NCI-H774 (cell line): Measurements from ENCODE around the gene CCN2.

Source experiments
- DNase-seq: peaks from one replicate; lab custom pipeline; 2025; lab: John Stamatoyannopoulos, UW

The CCN2 gene, protein sequence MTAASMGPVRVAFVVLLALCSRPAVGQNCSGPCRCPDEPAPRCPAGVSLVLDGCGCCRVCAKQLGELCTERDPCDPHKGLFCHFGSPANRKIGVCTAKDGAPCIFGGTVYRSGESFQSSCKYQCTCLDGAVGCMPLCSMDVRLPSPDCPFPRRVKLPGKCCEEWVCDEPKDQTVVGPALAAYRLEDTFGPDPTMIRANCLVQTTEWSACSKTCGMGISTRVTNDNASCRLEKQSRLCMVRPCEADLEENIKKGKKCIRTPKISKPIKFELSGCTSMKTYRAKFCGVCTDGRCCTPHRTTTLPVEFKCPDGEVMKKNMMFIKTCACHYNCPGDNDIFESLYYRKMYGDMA

GRCh38 chr6:131950767-131951575 lies at the start of gene CCN2:
Gene CCN2 (minus strand): TSS chr6:131951372. CDS start chr6:131951172, 200 bp downstream.
- peak; percentile 60 for DNase-seq

DNA sequence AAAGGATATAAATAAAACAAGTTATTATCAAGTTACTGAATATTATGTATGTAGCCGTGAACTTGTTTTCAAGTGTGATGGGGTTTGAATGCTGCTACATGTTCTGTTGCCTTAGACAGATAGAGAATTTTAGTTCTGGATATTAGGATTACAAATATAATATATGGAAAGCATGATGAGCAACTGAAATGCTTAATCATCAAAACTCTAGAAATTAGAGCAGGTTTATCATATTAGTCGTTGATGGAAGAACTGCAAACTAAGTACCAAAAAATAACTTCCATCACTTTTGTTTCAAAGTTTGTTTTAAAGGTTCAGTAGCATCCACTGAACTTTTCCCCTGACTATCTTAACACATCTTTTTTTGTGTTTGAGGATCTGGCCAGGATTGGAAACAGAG lies 49.1 kb upstream of the CCN2 start:
- no peak for DNase-seq

DNA sequence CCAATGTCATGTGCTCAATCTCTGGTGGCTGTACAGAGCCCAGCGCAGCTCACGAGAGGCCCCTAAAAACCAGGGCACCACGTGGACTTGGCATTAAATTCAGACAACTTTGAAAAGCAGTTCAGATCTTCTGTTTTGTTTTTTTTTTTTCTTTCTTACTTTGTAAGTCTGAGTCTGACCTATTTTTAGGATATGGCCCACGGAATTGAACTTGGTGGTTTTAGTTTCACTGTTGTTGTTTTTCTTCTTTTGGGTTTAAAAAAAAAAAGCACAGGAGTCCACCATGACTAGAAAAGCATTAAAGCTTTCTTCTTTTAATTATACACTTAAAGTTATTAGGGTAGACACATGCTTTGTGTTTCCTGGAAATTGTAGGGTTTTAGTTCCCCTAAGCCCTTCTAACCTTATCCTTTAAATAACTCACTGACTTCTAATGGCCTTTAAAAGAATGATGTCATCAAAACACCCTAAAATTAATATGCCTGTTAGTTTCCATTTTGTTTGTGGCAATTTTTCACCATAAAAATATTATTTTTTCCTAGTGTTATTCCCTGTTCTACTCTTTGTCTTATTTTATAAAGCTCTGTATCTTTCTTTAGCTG lies 48.5 kb upstream of the CCN2 start:
- DNase-seq = no peak

GRCh38 chr6:131998255-131998982 lies 47.2 kb upstream of the CCN2 start:
- no peak for DNase-seq

DNA sequence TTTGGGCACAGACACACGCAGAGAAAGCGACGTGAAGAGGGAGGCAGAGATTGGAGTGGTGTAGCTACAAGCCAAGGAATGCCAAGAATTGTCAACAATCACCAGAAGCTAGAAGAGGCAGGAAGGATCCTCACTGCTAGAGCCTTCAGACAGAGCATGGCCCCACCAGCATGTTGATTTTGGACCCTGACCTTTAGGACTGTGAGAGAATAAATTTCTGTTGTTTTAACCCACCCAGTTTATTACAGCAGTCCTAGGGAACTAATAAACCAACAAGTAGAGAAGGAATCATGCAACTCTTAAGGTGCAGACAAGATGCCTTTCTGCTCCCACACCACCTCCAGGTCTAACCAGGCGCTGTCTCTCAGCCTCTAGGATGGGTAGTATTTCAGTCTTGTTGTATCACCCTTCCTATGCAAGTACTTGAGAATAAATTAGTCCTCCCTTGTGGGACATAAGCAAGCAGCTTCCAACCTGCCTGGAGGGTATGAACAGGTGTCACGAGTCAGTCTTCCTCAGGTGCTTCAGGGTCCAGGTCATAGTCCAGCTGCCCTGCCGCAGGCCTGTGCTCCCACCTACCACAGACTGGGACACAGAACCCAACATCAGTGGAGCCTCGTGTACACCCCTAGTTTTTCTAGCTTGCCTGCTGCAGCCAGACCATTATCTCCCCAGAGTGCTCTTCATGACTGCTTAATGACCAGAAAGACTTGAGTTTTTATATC lies 46.4 kb upstream of the CCN2 start:
- no peak for DNase-seq

DNA sequence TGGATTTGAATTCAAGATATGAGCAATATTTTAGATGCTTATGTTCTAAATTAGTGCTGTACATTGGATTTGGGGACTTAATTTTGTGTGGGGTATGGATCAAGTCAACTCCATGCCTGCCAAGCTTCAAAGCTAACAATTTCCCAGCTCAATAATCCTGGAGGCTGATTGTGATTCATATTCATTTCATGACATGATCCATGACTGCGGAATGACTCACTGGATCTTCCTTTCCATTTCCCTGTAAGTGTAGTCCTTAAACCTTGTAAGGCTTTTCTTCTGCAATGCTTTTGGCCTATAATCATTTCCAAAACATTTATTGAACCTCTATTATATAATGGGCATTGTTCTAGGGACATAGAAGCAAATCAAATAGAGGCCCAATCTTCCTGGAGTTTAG lies 44.7 kb upstream of the CCN2 start:
- no peak for DNase-seq

- no peak for DNase-seq
These were observed 41.4 kb upstream of the CCN2 start for GRCh38 chr6:131992557-131992956.

DNA sequence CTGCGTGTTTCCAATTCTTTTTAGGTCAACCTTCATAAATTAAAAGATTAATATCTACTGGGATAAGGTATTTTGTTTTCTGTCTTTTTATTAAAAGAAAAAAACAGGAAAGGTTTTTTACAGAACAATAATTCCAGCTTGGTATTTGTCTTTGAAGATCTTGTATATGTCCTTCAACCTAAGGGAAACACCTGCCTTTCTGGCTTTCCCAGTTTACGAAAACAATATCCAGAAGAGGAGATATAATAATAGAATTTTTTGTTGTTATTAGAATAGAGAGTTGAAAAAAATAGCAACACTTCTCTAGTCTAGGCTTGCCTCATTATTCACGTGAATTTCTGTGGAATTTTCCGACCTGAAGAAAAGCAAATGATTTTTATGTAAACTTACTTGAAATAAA lies 37.9 kb upstream of the CCN2 start:
- DNase-seq = no peak

DNA sequence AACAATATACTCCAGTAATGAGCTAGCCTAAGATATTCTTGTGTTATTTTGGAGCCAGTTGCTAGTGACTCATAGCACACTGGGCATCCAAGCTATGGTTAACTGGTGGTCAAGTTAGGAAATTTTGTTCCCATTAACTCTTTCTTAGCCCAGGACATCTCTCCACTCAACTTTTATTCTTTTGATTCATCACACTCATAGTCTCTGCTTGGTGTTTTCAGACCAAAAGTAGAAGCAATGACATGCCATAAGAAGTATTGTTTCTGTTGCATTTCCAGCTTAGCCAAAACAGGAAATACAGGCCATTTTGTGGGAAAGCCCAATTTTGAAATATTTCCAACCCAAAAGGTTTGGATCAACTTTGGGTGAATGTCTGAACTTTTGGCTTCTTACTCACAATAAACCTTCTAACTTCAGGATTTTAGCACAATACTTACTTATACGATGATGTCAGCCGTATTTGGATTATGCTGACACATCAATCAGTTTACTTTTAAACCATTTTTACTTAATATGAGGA lies 31.6 kb upstream of the CCN2 start:
- DNase-seq = no peak

DNA sequence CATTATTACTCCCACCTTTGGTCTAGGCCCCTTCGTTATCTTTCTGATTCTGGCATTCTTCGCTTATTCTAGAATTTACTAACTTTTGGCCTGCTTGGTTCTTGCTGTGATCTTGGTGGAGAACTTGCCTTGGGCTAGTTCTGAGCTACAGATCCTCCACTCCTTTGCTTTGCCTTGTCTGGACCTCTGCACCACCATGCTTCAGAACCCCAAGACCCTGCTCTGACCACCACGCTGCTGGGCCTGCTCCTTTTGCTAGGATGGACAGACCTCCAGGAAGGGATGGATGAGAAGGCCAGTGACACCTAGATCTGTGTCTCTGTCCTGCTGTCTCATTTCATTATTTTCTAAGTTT lies 30.4 kb upstream of the CCN2 start:
- no peak for DNase-seq

DNA sequence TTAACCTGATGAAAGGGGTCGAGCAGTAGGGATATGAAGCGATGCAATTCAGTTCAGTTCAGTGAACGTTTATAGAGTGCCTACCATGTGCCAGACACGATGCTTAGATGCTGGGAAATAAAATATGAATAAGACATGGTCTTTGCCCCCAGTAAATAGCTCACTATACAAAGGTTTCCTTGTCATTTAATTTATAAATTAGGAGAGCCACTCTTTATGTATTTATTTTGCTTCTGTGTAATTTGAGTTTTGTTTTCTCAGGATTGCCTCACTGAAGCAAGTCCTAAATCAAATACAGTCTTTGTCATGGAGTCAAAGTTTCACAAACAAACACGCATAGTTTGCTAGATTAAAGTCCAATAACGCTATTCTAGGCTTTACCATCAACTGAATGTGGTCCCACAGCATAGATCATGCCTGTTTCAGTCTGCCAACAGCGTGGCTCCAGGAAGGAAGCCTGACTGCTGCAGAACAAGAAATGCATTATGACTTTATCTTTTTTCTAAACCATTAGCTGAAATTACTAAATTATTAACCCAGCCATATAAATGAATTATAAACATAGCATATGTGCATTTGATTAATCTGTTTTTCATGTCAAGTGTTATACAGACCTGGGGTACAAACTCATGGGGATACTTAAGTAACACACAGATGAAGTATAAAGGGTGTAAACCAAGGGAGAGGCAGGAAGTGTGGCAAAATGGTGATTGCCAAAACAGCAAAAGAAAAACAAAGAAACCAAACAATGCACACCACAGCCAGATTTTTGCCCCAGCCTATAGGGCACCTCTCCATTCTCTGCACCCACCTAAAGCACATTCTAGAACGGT lies 29.8 kb upstream of the CCN2 start:
- DNase-seq = no peak

GRCh38 chr6:131980338-131980790 lies 29.2 kb upstream of the CCN2 start:
- DNase-seq = no peak

- DNase-seq = no peak
These were observed 28.6 kb upstream of the CCN2 start for GRCh38 chr6:131979515-131980337.

GRCh38 chr6:131978522-131978921 lies 27.4 kb upstream of the CCN2 start:
- no peak for DNase-seq

DNA sequence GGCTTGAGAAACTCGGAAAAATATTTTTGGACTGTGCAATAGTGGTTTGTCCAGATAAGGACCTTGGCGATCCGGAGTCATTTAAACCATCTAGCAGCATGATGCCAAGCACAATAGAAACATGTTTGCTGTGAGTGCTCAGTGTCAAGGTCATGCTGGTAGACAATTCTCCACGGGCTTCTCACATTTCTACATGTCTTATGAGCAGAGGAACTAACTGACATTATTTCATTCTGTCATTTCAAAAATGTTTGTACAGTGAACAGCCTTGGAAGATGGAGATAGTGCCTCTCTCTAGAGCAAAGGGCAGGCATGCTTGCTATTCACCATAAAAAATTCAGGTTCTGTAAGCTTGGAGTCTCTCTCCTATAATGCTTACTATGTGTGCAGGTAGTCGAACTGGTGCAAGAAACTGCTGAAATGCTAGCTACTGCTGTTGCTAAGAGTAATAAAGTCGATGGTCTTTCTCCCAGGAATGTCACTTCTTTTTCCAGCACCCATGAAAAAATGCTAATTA lies 25.4 kb upstream of the CCN2 start:
- DNase-seq = no peak

DNA sequence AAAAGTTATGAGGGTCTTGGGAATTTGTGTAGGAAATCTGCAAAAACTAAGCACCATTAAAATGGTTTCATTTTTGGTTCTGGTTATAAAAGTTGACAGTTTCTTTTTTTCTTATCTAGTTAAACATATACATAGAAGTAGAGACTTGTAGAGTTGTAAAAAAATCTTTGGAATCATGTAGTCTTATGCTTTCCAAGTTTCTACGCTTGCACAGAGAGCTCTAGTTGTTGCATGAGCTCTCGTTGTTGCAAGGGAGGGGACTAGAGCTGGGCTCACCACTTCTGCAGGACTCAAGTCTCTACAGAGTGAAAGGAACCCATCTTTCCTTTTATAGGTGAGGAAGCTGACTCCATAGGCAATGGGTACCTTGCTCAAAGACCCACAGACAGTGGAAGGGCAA lies 21.6 kb upstream of the CCN2 start:
- DNase-seq = no peak

DNA sequence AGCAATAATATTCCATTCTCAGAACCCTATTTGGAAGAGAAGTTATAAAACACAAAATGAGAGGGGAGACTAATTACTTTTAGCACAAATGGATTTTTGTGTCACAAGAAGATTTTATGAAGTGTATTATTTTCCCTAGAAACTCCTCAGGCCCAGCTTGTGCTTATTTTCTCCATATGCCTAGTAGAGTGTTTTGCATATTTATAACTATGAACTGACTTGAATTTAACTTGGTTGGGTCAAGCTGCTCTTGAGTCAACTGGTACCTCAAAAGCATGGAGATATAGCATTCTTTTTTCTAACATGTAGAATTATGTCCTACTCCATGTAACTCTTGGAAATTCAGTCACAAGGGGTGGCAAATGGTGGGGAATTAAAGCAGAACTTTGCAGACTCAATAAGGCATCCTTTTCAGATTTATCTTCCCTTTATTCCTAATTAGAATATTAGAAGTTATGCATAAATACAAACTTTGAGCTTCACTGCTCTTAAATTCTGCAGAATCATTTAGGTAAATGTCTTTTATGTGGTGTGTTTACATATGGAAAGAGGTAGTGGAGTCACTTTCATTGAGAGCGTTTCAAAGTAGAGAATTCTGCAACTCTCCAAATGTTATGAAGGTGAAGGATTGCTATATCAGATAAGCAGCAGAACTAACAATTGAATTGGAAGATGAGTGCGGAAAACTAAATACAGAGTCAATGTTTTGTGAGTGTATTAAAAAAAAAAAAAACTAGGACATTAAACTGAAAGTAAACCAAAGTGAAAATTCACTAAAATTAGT lies 19.1 kb upstream of the CCN2 start:
- DNase-seq = no peak

GRCh38 chr6:131968656-131969055 lies 17.5 kb upstream of the CCN2 start:
- DNase-seq = no peak

DNA sequence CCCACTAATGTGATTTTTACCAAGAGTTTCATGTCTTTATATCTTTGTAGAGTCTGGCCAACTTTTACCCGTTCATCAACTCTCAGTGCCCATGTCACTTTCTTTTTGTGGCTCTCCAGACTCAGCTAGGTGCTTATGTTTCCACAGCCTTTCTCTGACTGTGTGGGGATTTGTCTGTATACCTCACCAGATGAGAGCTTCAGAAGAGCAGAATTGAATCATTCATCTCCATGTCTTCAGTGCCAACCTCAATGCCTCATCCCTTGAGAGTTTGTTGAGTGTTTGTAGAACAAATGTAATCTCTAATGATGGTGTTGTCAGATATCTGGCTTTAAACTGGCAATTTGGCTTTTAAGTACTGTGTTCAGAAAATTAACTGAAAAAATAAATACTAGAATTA lies 16.8 kb upstream of the CCN2 start:
- no peak for DNase-seq
